Measurements from ENCODE around the gene CDC42SE2.

CDC42SE2 gene

GRCh38 chr5:131263648-131264450 lies at the start of gene CDC42SE2:
Gene CDC42SE2, plus strand, starts transcription at chr5:131264053. Its CDS starts 95,441 bp downstream, at chr5:131359494.
- peak; percentile 28 for DNase-seq

- no peak for DNase-seq
Observed at GRCh38 chr5:131214609-131215227, 49.1 kb upstream of the CDC42SE2 start.

GRCh38 chr5:131217791-131218190 lies 46.1 kb upstream of the CDC42SE2 start:
- DNase-seq = no peak

- DNase-seq = no peak
Observed at GRCh38 chr5:131218392-131218791, 45.5 kb upstream of the CDC42SE2 start.

GRCh38 chr5:131220566-131220965 lies 43.3 kb upstream of the CDC42SE2 start:
- no peak for DNase-seq

GRCh38 chr5:131221008-131221703 lies 42.7 kb upstream of the CDC42SE2 start:
- DNase-seq = no peak

GRCh38 chr5:131221888-131222287 lies 42.0 kb upstream of the CDC42SE2 start:
- no peak for DNase-seq

- no peak for DNase-seq
Observed at GRCh38 chr5:131222731-131223130, 41.1 kb upstream of the CDC42SE2 start.

- no peak for DNase-seq
Observed at GRCh38 chr5:131223751-131224386, 40.0 kb upstream of the CDC42SE2 start.

- DNase-seq = no peak
Observed at GRCh38 chr5:131224387-131225201, 39.3 kb upstream of the CDC42SE2 start.

- DNase-seq = no peak
Observed at GRCh38 chr5:131225282-131225974, 38.4 kb upstream of the CDC42SE2 start.

GRCh38 chr5:131226899-131227298 lies 37.0 kb upstream of the CDC42SE2 start:
- no peak for DNase-seq

- no peak for DNase-seq
Observed at GRCh38 chr5:131228646-131229045, 35.2 kb upstream of the CDC42SE2 start.

- DNase-seq = no peak
Observed at GRCh38 chr5:131229623-131230022, 34.2 kb upstream of the CDC42SE2 start.

- no peak for DNase-seq
Observed at GRCh38 chr5:131230406-131230805, 33.4 kb upstream of the CDC42SE2 start.

- no peak for DNase-seq
Observed at GRCh38 chr5:131239686-131240085, 24.2 kb upstream of the CDC42SE2 start.

- no peak for DNase-seq
Observed at GRCh38 chr5:131242728-131243255, 21.1 kb upstream of the CDC42SE2 start.

GRCh38 chr5:131245312-131245711 lies 18.5 kb upstream of the CDC42SE2 start:
- DNase-seq = no peak

GRCh38 chr5:131245948-131246347 lies 17.9 kb upstream of the CDC42SE2 start:
- no peak for DNase-seq

- no peak for DNase-seq
Observed at GRCh38 chr5:131246504-131246903, 17.3 kb upstream of the CDC42SE2 start.

- DNase-seq = no peak
Observed at GRCh38 chr5:131250751-131251475, 12.9 kb upstream of the CDC42SE2 start.

Measured in KG1 (cell line).